ENCODE measurements around the gene TNFRSF18. TPM values are rescaled to one million over a fixed set of nuclear protein-coding genes. Genes with fewer than 3 reads are reported as not detected.

Gene TNFRSF18
- total and polyA plus RNA-seq, 2 donors, result 4.2 to 29.9 TPM

DNA sequence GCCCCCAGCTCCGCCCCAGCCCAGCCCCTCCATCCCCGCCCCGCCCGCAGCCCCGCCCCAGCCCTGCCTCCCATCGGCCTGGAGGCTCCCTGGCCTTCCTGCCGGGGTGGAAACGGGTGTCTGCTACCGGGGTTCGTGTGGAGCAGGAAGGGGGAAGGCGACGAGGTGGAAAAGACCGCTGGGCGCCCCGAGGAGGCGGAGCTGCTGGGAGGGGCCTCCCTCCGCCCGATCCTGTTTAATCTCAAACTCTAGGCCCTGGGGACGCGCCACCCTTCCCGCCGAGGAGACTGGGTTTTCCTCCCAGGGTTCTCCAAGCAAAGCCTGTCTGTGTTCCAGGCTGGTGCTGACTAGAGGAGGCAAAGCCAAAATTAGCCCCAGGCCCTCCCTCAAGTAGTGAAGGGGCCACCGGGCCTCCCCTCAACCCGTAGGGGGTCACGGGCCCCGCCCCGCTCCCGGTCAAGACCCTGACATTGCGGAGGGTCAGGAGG is 48.9 kb downstream of the TNFRSF18 start:
- H3K27me3 ChIP-seq (ENCODE audit: control insufficient read depth in 2 of 2, insufficient read depth in 1 of 2, low read length in 1 of 2), result peaks cover 0 to 11% of the 10 kb centered on the region in 2 donors
- H3K36me3 ChIP-seq (ENCODE audit: control insufficient read depth in 2 of 2, insufficient read depth in 2 of 2, low read length in 1 of 2), result no peaks in the 10 kb centered on the region
- DNase-seq (ENCODE audit: low read depth in 6 of 9, low spot score in 9 of 9), result peak in 5 of 9 donors; percentile 34 to 74 (median 56)
- peaks cover 6 to 13% of the 10 kb centered on the region in 2 donors for H3K4me1 ChIP-seq (ENCODE audit: control insufficient read depth in 2 of 2, insufficient read depth in 2 of 2, low read length in 2 of 2)
- peak overlapping the region; percentile 72 to 94 for H3K27ac ChIP-seq (ENCODE audit: low read depth in 1 of 2, low read length in 1 of 2)
- peaks cover 0 to 25% of the 10 kb centered on the region in 2 donors for H3K9me3 ChIP-seq (ENCODE audit: control insufficient read depth in 2 of 2, insufficient read depth in 1 of 2, low read length in 1 of 2)
- H3K4me3 ChIP-seq (ENCODE audit: low read length in 2 of 2), result peak overlapping the region; percentile 83 to 91
- 4% methylated on average over 29 of the region's 29 CpGs for WGBS

DNA sequence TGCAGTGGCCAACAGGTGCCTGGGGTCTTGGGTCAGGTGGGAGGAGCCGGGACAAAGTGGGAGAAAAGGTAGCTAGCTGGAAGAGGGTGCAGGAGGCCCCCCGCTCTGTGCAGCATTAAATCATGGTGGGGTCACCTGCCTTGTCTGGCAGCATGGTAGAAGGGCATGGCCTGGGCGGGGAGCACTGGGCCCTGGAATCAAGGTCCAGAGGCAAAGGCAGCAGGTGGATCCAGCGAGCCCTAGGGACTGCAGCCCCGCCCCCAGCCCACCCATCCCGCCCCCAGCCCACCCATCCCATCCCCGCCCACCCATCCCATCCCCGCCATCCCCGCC is 49.4 kb downstream of the TNFRSF18 start:
- Histone ChIP-seq H3K27ac (ENCODE audit: low read depth in 1 of 2, low read length in 1 of 2) (no peak overlapping the region), H3K36me3 (ENCODE audit: control insufficient read depth in 2 of 2, insufficient read depth in 2 of 2, low read length in 1 of 2) (no peaks in the 10 kb centered on the region), H3K9me3 (ENCODE audit: control insufficient read depth in 2 of 2, insufficient read depth in 1 of 2, low read length in 1 of 2) (peaks cover 0 to 28% of the 10 kb centered on the region in 2 donors), H3K4me1 (ENCODE audit: control insufficient read depth in 2 of 2, insufficient read depth in 2 of 2, low read length in 2 of 2) (peaks cover 6 to 13% of the 10 kb centered on the region in 2 donors), H3K4me3 (ENCODE audit: low read length in 2 of 2) (no peak overlapping the region), H3K27me3 (ENCODE audit: control insufficient read depth in 2 of 2, insufficient read depth in 1 of 2, low read length in 1 of 2) (peaks cover 0 to 6% of the 10 kb centered on the region in 2 donors)
- DNase-seq (ENCODE audit: low read depth in 6 of 9, low spot score in 9 of 9), result no peak
- WGBS, result 63% methylated on average over 7 of the region's 9 CpGs

DNA sequence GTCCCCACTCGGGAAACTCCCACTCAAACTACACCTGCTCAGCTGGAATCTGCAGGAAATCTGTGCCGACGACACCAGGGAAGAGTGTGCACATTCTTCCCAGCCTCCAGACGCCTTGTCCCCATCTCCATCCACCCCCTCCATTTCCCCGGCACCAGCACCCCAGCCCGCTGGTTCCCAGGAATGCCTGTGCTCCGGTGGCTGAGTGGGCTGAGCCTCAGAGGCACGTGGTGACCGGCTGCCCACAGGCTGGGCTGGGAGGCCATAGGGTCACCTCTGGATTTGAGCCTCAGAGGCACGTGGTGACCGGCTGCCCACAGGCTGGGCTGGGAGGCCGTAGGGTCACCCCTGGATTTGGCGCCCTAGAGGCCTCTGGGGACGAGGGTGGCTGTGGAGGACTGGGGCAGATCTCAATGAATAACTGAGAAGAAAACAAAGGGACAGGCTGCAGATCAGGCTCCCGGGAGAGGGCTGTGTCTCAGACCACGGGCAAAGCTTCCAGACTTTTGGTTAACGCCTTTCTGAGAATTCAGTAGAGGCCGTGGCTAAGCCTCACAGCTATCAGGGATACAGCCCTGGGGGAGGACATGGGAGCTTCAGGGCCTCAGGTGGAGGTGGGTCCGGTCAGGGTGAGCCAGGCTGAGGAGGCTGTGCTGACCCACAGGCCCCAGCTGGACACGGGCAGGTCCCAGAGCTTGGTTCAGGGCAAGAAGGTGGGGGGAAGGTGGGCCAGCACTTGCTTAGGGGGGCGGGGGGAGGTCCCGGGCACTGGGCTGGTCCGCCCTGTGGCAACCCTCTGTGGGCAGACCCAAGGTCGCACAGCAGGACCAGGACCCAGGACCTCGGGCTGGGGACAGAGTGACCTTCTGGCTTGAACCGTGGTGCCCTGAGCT is 50.0 kb downstream of the TNFRSF18 start:
- Histone ChIP-seq H3K27me3 (ENCODE audit: control insufficient read depth in 2 of 2, insufficient read depth in 1 of 2, low read length in 1 of 2) (peaks cover 0 to 2% of the 10 kb centered on the region in 2 donors), H3K9me3 (ENCODE audit: control insufficient read depth in 2 of 2, insufficient read depth in 1 of 2, low read length in 1 of 2) (peaks cover 0 to 28% of the 10 kb centered on the region in 2 donors), H3K36me3 (ENCODE audit: control insufficient read depth in 2 of 2, insufficient read depth in 2 of 2, low read length in 1 of 2) (no peaks in the 10 kb centered on the region), H3K4me3 (ENCODE audit: low read length in 2 of 2) (no peak overlapping the region), H3K4me1 (ENCODE audit: control insufficient read depth in 2 of 2, insufficient read depth in 2 of 2, low read length in 2 of 2) (peaks cover 6 to 13% of the 10 kb centered on the region in 2 donors), H3K27ac (ENCODE audit: low read depth in 1 of 2, low read length in 1 of 2) (no peak overlapping the region)
- DNase-seq (ENCODE audit: low read depth in 6 of 9, low spot score in 9 of 9), result no peak
- WGBS, result 93% methylated on average over 26 of the region's 26 CpGs

DNA sequence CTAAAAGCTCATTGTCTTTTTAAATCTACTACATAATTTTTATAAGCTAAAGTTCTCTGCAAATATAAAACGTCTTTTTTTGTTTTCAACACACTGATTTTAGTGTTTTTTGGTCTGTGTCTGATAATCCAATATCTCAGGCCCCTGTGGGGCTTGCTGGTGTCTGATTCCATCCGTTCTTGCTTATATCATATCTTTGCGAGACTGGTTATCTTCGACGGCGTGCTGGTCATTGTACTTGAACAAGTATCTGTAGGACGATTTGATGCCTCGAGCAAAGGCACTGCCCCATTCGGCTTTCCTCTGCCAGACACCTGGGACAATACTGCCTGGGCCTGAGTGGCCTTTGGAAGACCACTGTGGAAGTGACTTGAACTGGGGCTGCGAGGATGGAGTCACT is 51.1 kb downstream of the TNFRSF18 start:
- Histone ChIP-seq H3K9me3 (ENCODE audit: control insufficient read depth in 2 of 2, insufficient read depth in 1 of 2, low read length in 1 of 2) (peaks cover 0 to 28% of the 10 kb centered on the region in 2 donors), H3K27me3 (ENCODE audit: control insufficient read depth in 2 of 2, insufficient read depth in 1 of 2, low read length in 1 of 2) (peaks cover 0 to 2% of the 10 kb centered on the region in 2 donors), H3K27ac (ENCODE audit: low read depth in 1 of 2, low read length in 1 of 2) (no peak overlapping the region), H3K4me1 (ENCODE audit: control insufficient read depth in 2 of 2, insufficient read depth in 2 of 2, low read length in 2 of 2) (peaks cover 6 to 19% of the 10 kb centered on the region in 2 donors), H3K4me3 (ENCODE audit: low read length in 2 of 2) (no peak overlapping the region), H3K36me3 (ENCODE audit: control insufficient read depth in 2 of 2, insufficient read depth in 2 of 2, low read length in 1 of 2) (no peaks in the 10 kb centered on the region)
- 94% methylated on average over 10 of the region's 10 CpGs for WGBS
- DNase-seq (ENCODE audit: low read depth in 6 of 9, low spot score in 9 of 9), result no peak

DNA sequence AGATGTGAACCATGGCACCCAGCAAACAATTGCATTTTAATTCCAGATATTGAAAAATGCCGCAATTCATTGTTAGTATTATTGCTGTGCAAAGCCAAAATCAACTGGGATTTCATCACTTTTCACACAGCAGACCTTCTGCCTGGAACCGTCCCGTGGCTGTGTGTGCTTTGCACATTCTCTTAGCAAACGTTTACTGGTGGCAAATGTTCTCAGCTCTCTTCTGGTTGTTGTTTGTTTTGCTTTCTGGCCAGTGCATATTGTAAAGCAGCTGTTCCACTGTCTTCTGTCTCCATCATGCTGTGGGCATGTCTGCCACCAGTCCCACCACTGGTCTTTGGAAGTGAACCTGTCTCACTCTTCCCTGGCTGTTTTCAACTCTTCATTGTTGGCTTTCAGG is 52.5 kb downstream of the TNFRSF18 start:
- Histone ChIP-seq H3K27ac (ENCODE audit: low read depth in 1 of 2, low read length in 1 of 2) (no peak overlapping the region), H3K27me3 (ENCODE audit: control insufficient read depth in 2 of 2, insufficient read depth in 1 of 2, low read length in 1 of 2) (peaks cover 0 to 2% of the 10 kb centered on the region in 2 donors), H3K4me1 (ENCODE audit: control insufficient read depth in 2 of 2, insufficient read depth in 2 of 2, low read length in 2 of 2) (peaks cover 6 to 26% of the 10 kb centered on the region in 2 donors), H3K9me3 (ENCODE audit: control insufficient read depth in 2 of 2, insufficient read depth in 1 of 2, low read length in 1 of 2) (peaks cover 0 to 28% of the 10 kb centered on the region in 2 donors), H3K4me3 (ENCODE audit: low read length in 2 of 2) (no peak overlapping the region), H3K36me3 (ENCODE audit: control insufficient read depth in 2 of 2, insufficient read depth in 2 of 2, low read length in 1 of 2) (no peaks in the 10 kb centered on the region)
- WGBS, result 91% methylated on average over 4 of the region's 4 CpGs
- no peak for DNase-seq (ENCODE audit: low read depth in 6 of 9, low spot score in 9 of 9)

Other genes starting within 250 kb of the TNFRSF18 start
- 45.5 TPM for gene NOC2L, start 247.3 kb downstream of the TNFRSF18 start, total RNA-seq
- gene NOC2L, start 247.3 kb downstream of the TNFRSF18 start, polyA plus RNA-seq, result 74.3 TPM
- 7.4 TPM for gene KLHL17, start 246.0 kb downstream of the TNFRSF18 start, total RNA-seq
- gene KLHL17, start 246.0 kb downstream of the TNFRSF18 start, polyA plus RNA-seq, result 34.5 TPM
- 0.14 TPM for gene PLEKHN1, start 240.1 kb downstream of the TNFRSF18 start, total RNA-seq
- 1.7 TPM for gene PLEKHN1, start 240.1 kb downstream of the TNFRSF18 start, polyA plus RNA-seq
- gene PERM1, start 224.5 kb downstream of the TNFRSF18 start, total RNA-seq, result 0.05 TPM
- gene PERM1, start 224.5 kb downstream of the TNFRSF18 start, polyA plus RNA-seq, result 0.59 TPM
- 61.3 TPM for gene HES4, start 206.5 kb downstream of the TNFRSF18 start, total RNA-seq
- gene HES4, start 206.5 kb downstream of the TNFRSF18 start, polyA plus RNA-seq, result 15.5 TPM
- 338 TPM for gene ISG15, start 193.1 kb downstream of the TNFRSF18 start, total RNA-seq
- 285 TPM for gene ISG15, start 193.1 kb downstream of the TNFRSF18 start, polyA plus RNA-seq
- 6.2 TPM for gene AGRN, start 186.5 kb downstream of the TNFRSF18 start, total RNA-seq
- gene AGRN, start 186.5 kb downstream of the TNFRSF18 start, polyA plus RNA-seq, result 19.2 TPM
- 0.05 TPM for gene RNF223, start 132.3 kb downstream of the TNFRSF18 start, total RNA-seq
- gene RNF223, start 132.3 kb downstream of the TNFRSF18 start, polyA plus RNA-seq, result 0.37 TPM
- 5.0 TPM for gene C1orf159, start 90.5 kb downstream of the TNFRSF18 start, total RNA-seq
- gene C1orf159, start 90.5 kb downstream of the TNFRSF18 start, polyA plus RNA-seq, result 17.8 TPM
- gene TTLL10, start 32.7 kb downstream of the TNFRSF18 start, total RNA-seq, result 0.14 TPM
- gene TTLL10, start 32.7 kb downstream of the TNFRSF18 start, polyA plus RNA-seq, result 0.27 TPM
- gene TNFRSF4, start 7.6 kb upstream of the TNFRSF18 start, total RNA-seq, result 12.7 TPM
- gene TNFRSF4, start 7.6 kb upstream of the TNFRSF18 start, polyA plus RNA-seq, result 18.8 TPM
- 37.6 TPM for gene SDF4, start 25.4 kb upstream of the TNFRSF18 start, total RNA-seq
- gene SDF4, start 25.4 kb upstream of the TNFRSF18 start, polyA plus RNA-seq, result 79.1 TPM
- gene B3GALT6, start 25.6 kb upstream of the TNFRSF18 start, total RNA-seq, result 16.3 TPM
- 11.8 TPM for gene B3GALT6, start 25.6 kb upstream of the TNFRSF18 start, polyA plus RNA-seq
- 2.1 TPM for gene C1QTNF12, start 40.1 kb upstream of the TNFRSF18 start, total RNA-seq
- 3.4 TPM for gene C1QTNF12, start 40.1 kb upstream of the TNFRSF18 start, polyA plus RNA-seq
- gene UBE2J2, start 67.3 kb upstream of the TNFRSF18 start, total RNA-seq, result 34.7 TPM
- gene UBE2J2, start 67.3 kb upstream of the TNFRSF18 start, polyA plus RNA-seq, result 67.1 TPM
- 1.7 TPM for gene SCNN1D, start 73.8 kb upstream of the TNFRSF18 start, total RNA-seq
- gene SCNN1D, start 73.8 kb upstream of the TNFRSF18 start, polyA plus RNA-seq, result 12.5 TPM
- gene ACAP3, start 101.3 kb upstream of the TNFRSF18 start, total RNA-seq, result 15.5 TPM
- gene ACAP3, start 101.3 kb upstream of the TNFRSF18 start, polyA plus RNA-seq, result 58.8 TPM
- 12.5 TPM for gene PUSL1, start 102.0 kb upstream of the TNFRSF18 start, total RNA-seq
- 10.0 TPM for gene PUSL1, start 102.0 kb upstream of the TNFRSF18 start, polyA plus RNA-seq
- 60.8 TPM for gene INTS11, start 118.1 kb upstream of the TNFRSF18 start, total RNA-seq
- gene INTS11, start 118.1 kb upstream of the TNFRSF18 start, polyA plus RNA-seq, result 216 TPM
- 8.5 TPM for gene CPTP, start 118.2 kb upstream of the TNFRSF18 start, total RNA-seq
- gene CPTP, start 118.2 kb upstream of the TNFRSF18 start, polyA plus RNA-seq, result 10.3 TPM
- 0.19 TPM for gene TAS1R3, start 124.7 kb upstream of the TNFRSF18 start, total RNA-seq
- 0.37 TPM for gene TAS1R3, start 124.7 kb upstream of the TNFRSF18 start, polyA plus RNA-seq
- gene DVL1, start 142.8 kb upstream of the TNFRSF18 start, total RNA-seq, result 19.6 TPM
- 40.9 TPM for gene DVL1, start 142.8 kb upstream of the TNFRSF18 start, polyA plus RNA-seq
- 2.7 TPM for gene MXRA8, start 152.0 kb upstream of the TNFRSF18 start, total RNA-seq
- gene MXRA8, start 152.0 kb upstream of the TNFRSF18 start, polyA plus RNA-seq, result 9.6 TPM
- 96.2 TPM for gene AURKAIP1, start 168.6 kb upstream of the TNFRSF18 start, total RNA-seq
- 116 TPM for gene AURKAIP1, start 168.6 kb upstream of the TNFRSF18 start, polyA plus RNA-seq
- 73.8 TPM for gene CCNL2, start 192.7 kb upstream of the TNFRSF18 start, total RNA-seq
- gene CCNL2, start 192.7 kb upstream of the TNFRSF18 start, polyA plus RNA-seq, result 340 TPM
- 119 TPM for gene MRPL20, start 200.7 kb upstream of the TNFRSF18 start, total RNA-seq
- 140 TPM for gene MRPL20, start 200.7 kb upstream of the TNFRSF18 start, polyA plus RNA-seq
- gene ANKRD65, start 214.7 kb upstream of the TNFRSF18 start, total RNA-seq, result 7.9 TPM
- 16.0 TPM for gene ANKRD65, start 214.7 kb upstream of the TNFRSF18 start, polyA plus RNA-seq
- gene VWA1, start 229.1 kb upstream of the TNFRSF18 start, total RNA-seq, result 5.1 TPM
- gene VWA1, start 229.1 kb upstream of the TNFRSF18 start, polyA plus RNA-seq, result 16.8 TPM
- gene ATAD3C, start 243.1 kb upstream of the TNFRSF18 start, total RNA-seq, result 0.24 TPM
- gene ATAD3C, start 243.1 kb upstream of the TNFRSF18 start, polyA plus RNA-seq, result 2.8 TPM